Hippocampal formation (tissue), 2 donors: ENCODE results near the gene PARP6.

Source experiments
- DNase-seq, 2 donors: peaks; one replicate each; lab custom pipeline; 2025; lab: John Stamatoyannopoulos, UW

PARP6 gene

DNA sequence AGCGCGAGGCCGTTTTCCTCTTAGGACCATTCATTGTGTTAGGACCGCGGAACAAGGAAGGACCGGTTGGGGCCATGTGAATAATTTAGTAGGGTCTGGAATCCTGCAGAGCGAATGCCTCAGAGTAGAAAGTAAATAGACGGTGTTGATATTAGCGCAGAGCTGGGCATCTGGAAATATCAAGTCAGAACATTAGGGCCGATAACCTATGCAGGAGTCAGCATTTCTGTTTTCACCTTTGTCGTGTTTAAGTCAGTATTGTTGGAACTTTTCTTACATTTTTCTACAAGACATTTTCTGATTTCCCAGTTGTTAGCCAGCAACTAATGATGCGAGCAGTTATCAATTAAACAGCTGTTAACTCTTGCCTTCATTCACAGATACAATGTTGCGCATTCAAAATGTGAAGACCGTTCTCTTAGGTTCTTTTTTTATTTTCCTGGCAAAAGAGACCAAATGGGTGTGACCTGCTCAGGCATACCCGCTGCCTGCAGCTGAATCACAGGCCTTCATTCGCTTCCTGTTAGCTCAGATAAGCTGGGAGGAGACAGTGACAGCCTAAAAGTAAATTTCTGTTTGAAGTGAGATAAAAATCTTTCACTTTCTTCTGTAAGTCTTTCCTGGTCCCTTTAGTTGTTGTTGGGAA, 40.4 kb downstream of the PARP6 start:
- DNase-seq = peak in 1 of 2 donors; percentile 55

- DNase-seq = peak; percentile 81 to 82
Observed at GRCh38 chr15:72231066-72231832, 41.1 kb downstream of the PARP6 start, which contains the start of gene PKM. PKM (minus strand) TSS chr15:72231190; CDS start chr15:72219097, 12,093 bp downstream.

DNA sequence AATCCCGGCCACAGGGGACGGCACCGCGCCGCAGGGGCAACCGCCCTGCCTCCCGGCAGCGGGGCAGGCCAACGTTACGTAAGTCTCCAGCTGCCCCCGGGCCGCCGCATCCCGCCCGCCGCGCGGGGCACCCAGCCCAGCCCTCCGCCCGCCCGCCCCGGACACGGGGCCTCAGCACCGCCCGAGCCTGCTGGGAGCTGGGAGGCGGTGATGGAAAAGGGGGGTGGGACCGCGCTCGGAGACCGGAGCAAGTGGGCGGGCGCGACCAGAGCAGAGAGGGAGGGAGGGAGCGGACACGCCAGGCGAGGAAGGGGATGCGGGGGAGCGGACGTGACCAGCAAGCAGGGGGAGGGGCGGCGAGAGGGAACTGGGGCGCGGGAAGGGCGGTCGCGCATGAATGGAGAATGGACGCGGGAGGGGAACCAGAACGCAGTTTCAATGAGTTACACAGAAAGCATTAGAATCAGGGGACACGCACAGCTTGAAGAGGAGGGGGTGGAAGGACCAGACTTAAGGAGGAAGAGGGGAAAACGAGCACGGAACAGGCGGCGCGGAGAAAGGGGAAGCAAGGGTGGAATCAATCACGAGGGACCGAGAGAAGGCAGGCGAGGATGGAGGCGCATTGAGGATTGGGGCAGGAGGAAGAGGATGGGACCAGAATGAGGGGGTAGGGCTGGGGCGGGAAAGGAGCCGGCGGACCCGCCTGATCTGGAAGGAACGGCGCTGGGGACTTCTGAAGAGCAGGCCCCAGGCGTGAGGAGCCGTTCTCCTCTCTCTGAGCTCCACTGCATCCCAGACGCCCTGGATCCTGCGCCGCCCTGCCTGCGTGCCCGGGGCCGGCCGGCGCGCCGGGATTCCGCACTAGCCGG, 41.9 kb downstream of the PARP6 start:
- DNase-seq = peak; percentile 79 to 84

DNA sequence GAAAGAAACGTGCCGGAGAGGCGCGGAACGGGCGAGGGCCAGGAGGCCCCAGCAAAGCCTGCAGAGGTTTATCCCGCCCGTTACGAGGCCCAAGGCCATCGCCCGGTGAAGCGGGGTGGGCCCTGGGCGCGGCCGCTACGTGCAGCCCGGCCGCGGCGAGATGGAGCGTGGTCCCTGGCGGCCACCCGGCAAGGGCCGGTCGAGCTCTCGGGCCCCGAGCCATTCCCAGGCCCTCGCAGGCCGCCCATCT, 42.5 kb downstream of the PARP6 start:
- DNase-seq = no peak

DNA sequence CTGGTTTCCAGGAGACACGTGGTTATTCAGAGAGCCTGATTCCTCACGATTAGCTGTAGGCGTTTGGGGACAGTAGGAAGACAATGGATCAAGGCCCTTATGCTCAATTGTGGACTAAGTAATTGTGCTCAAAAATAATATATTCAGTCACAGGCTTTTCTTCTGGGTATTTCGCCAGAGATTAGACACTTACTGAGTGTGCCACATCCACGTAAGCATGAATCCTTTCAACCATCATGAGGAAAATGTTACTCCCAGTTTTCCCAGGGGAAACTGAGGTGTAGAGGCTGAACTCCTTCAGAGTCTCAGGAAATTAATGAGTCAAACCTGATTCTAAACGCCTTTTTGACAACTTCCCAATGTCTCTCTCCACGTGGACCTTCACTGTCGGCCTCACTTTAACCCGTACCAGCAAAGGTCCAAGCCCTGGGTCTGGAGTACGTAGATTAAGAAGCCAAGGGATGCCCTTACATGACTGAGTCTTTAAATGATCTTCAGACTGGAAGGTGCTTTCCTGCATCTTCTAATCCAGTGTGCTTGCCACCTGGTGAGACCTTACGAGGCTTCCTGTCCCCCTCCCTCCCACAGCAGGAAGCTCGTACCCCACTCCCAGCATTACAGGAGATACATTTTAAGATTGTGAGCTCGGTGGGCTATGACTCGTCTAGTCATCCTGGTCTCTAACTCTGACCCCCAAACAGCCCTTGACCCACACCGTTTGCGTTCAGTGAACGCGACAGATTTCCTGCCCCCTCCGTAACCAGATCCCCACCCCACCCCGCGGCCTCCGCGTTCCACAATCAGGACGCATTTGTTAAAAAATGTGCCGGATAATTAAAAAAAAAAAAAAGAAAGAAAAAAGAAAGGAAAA, 43.0 kb downstream of the PARP6 start:
- no peak for DNase-seq

GRCh38 chr15:72227720-72228119, 44.6 kb downstream of the PARP6 start:
- DNase-seq = no peak

- DNase-seq = no peak
Observed at GRCh38 chr15:72227192-72227586, 45.2 kb downstream of the PARP6 start.

- DNase-seq = no peak
Observed at GRCh38 chr15:72223278-72223677, 49.1 kb downstream of the PARP6 start.

- no peak for DNase-seq
Observed at GRCh38 chr15:72222393-72222792, 50.0 kb downstream of the PARP6 start.

GRCh38 chr15:72220687-72221086, 51.7 kb downstream of the PARP6 start:
- DNase-seq = no peak

GRCh38 chr15:72217216-72217615, 55.1 kb downstream of the PARP6 start:
- no peak for DNase-seq

DNA sequence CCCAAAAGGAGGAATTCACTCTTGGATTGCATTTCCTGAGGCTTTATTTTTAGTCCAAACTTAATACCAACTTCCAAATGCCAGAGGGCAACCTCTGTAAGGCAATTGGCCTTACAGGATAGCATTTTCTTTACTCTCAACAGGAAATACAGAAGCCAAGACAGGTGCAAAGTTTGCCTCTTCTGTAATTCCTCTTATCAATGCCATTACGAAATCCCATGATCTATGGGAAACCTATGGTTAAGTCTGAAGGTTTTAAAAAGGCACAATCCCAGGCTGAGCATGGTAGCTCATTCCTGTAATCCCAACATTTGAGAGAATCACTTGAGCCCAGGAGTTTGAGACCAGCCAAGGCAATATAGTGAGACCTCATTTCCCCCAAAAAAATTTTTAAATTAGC, 56.3 kb downstream of the PARP6 start:
- no peak for DNase-seq

GRCh38 chr15:72207558-72208085, 64.7 kb downstream of the PARP6 start:
- no peak for DNase-seq

DNA sequence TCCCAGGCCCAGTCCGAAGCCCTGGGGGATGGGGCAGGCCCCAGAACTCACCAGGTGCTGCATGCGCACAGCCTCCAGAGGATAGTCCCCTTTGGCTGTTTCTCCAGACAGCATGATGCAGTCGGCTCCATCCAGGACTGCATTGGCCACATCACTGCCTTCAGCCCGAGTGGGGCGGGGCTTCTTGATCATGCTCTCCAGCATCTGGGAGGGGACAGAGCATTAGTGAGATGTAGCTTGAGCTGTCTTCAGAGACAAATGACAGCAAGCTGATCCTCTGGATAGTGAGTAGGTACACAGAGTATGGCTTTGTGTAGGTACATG, 65.7 kb downstream of the PARP6 start:
- DNase-seq = no peak

- no peak for DNase-seq
Observed at GRCh38 chr15:72205896-72206676, 66.3 kb downstream of the PARP6 start.

GRCh38 chr15:72205273-72205672, 67.1 kb downstream of the PARP6 start:
- no peak for DNase-seq

DNA sequence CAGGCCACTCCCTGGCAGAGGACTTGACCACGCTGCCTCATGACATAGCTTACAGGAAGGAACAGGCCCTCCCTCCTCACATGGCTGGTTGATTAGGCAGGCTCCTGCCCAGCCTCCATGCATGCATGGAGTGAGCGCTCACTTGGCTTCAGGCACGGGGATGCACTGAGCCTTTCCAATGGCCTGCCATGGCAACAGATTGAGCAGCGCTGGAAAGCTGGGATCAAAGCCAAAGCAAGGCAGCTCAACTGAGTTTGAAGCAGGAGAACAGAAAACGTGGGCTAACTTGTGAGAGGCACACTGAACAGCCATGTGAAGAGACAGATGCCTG, 68.9 kb downstream of the PARP6 start:
- peak; percentile 74 to 88 for DNase-seq

DNA sequence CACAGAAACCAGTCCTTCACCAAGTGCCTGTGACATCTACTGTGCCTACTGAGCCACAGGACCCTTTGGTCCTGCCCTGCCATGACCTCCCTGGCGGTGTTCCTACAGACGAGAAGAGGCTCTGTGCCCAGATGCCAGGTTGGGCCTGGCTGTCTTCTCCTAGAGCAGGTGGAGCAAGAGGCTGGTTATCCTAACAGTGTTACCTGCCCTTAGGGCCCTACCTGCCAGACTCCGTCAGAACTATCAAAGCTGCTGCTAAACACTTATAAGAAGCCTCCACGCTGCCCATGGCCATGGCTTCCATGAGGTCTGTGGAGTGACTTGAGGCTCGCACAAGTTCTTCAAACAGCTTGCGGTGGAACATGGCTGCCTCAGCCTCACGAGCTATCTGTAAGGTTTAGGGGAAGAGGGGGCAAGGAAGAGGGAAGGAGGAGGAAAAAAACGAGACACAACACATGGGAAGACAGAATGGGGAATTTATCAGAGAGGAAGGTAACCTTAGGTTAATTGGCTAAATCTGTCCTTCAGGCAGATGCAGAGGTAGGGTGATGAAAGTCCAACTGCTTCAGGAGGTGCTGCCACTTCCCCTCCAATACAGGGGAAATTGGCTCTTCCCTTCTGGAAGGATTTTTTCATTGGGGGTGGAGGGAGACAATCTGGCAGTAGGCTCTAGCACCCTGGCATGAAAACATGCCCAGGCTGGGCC, 69.4 kb downstream of the PARP6 start:
- no peak for DNase-seq

GRCh38 chr15:72202302-72202701, 70.1 kb downstream of the PARP6 start:
- DNase-seq = no peak

- DNase-seq = no peak
Observed at GRCh38 chr15:72201391-72201921, 70.9 kb downstream of the PARP6 start.
